Fibroblast of lung (primary cell): ENCODE results near the gene GIMAP1.

Experiments used
- CTCF ChIP-seq, 2 donors: IDR thresholded peaks in 1 of 2; conservative IDR thresholded peaks in 1 of 2; 1 replicate in 1 of 2; 2 replicates in 1 of 2; pipeline ENCODE4 v1.5.1; 2011 to 2012; ENCODE audit warnings: low read length in 2 of 2, control low read depth in 1 of 2, inconsistent platforms in 1 of 2, low read depth in 1 of 2, mild to moderate bottlenecking in 1 of 2
- EZH2 ChIP-seq: IDR thresholded peaks from 2 replicates; pipeline ENCODE4 v1.5.1; 2012; ENCODE audit warnings: low read length, control low read depth, mild to moderate bottlenecking; ENCODE audit errors: missing control alignments

- TF ChIP-seq CTCF (conservative IDR thresholded peaks at IDR 0.05 in 1 of 2, IDR thresholded peaks at IDR 0.05 in 1 of 2; ENCODE audit: low read depth in 1 of 2, low read length in 2 of 2) = no peak
- TF ChIP-seq EZH2 = no peak
Measured at GRCh38 chr7:150728011-150728410, 11.6 kb downstream of the GIMAP1 start.
